ENCODE data around the gene BEAN1. TPM values are rescaled to one million over a fixed set of nuclear protein-coding genes. Genes with fewer than 3 reads are reported as not detected.

Gene BEAN1
- polyA plus RNA-seq, 3 donors = 0.12 to 0.81 TPM; not detected in 1

DNA sequence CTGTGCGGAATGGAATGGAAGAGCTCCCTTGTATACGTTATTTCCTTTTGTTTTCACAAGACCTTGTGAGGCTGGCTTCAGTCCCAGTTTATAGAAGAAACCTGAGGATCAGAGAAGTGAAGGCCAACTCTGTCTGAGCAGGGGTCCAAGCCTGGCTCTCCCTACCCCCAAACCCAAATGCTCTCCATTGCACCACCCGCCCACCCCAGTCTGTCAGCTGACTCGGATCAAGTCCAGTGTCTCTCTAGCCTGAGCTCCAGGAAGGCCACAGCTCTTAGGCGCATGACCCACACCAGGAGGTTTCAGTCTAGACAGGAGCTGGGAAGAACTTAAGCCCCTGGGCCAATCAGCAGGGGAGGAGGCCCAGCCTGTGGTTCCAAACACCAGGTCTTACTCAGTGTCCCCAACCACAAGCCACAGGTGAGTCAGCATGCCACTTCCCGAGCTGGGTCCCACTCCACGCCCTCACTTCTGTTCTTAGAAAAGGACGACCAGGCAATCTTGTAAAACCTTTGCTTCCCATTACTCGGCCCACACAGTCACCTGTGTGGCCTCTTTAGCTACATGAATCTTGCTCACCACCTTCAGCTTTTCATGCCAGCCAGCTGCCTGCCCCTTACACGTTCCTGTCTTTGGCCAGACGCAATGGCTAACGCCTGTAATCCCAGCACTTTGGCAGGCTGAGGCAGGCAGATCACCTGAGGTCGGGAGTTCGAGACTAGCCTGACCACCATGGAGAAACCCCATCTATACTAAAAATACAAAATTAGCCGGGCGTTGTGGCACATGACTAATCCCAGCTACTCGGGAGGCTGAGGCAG is 95.1 kb downstream of the BEAN1 start:
- H3K79me2 ChIP-seq (ENCODE audit: insufficient read depth, low read length) = peaks cover 28% of the 10 kb centered on the region
- no peak overlapping the region for H2AFZ ChIP-seq (ENCODE audit: insufficient read depth, low read depth, low read length, poor library complexity, severe bottlenecking)
- no peaks in the 10 kb centered on the region for H3K9me3 Mint-ChIP-seq
- H3K27me3 Mint-ChIP-seq (ENCODE audit: low read depth in 3 of 3) = peaks cover 0 to 2% (median 2%) of the 10 kb centered on the region in 3 donors
- TF ChIP-seq, protein P1, sequence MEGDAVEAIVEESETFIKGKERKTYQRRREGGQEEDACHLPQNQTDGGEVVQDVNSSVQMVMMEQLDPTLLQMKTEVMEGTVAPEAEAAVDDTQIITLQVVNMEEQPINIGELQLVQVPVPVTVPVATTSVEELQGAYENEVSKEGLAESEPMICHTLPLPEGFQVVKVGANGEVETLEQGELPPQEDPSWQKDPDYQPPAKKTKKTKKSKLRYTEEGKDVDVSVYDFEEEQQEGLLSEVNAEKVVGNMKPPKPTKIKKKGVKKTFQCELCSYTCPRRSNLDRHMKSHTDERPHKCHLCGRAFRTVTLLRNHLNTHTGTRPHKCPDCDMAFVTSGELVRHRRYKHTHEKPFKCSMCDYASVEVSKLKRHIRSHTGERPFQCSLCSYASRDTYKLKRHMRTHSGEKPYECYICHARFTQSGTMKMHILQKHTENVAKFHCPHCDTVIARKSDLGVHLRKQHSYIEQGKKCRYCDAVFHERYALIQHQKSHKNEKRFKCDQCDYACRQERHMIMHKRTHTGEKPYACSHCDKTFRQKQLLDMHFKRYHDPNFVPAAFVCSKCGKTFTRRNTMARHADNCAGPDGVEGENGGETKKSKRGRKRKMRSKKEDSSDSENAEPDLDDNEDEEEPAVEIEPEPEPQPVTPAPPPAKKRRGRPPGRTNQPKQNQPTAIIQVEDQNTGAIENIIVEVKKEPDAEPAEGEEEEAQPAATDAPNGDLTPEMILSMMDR (IDR thresholded peaks at IDR 0.05) = no peak
- H3K9ac ChIP-seq (ENCODE audit: insufficient read depth, low read length, poor library complexity, severe bottlenecking) = peak overlapping the region; percentile 73
- H3K4me3 ChIP-seq (replicated peaks in 1 of 3; ENCODE audit: low read depth in 2 of 3, low read length in 3 of 3) = peak overlapping the region in 1 of 3 experiments; percentile 54
- H3K27ac ChIP-seq (ENCODE audit: low read depth in 1 of 2, low read length in 2 of 2) = peak overlapping the region; percentile 99
- no peaks in the 10 kb centered on the region for H4K20me1 ChIP-seq (ENCODE audit: insufficient read depth, low read length)
- no peaks in the 10 kb centered on the region for H3K27me3 ChIP-seq (ENCODE audit: control insufficient read depth in 2 of 2, insufficient read depth in 2 of 2, low read length in 2 of 2)
- peaks cover 38 to 62% of the 10 kb centered on the region in 2 donors for H3K36me3 Mint-ChIP-seq
- peak overlapping the region; percentile 58 for H3K4me2 ChIP-seq (replicated peaks; ENCODE audit: extremely low read depth, low read length, poor library complexity, severe bottlenecking)
- intact Hi-C loops (cut with micrococcal nuclease) = loop anchor here in 1 of 2 donors (10.0 kb wide), 1 partner anchor 1563 kb away; the partner anchor contains the start of gene NFATC3
- peak overlapping the region; percentile 9 to 21 for H3K4me3 Mint-ChIP-seq
- H3K4me1 Mint-ChIP-seq = peaks cover 100% of the 10 kb centered on the region
- WGBS (ENCODE audit: insufficient coverage) = 17% methylated on average over 14 of the region's 17 CpGs
- no peaks in the 10 kb centered on the region for H3K36me3 ChIP-seq (replicated peaks in 1 of 2; ENCODE audit: control insufficient read depth in 1 of 2, insufficient read depth in 2 of 2, low read length in 2 of 2)
- H3K27ac Mint-ChIP-seq = peak overlapping the region; percentile 99 to 100 (median 100)
- H3K9me3 ChIP-seq (replicated peaks in 1 of 2; ENCODE audit: control insufficient read depth in 1 of 2, insufficient read depth in 1 of 2, low read length in 2 of 2) = no peaks in the 10 kb centered on the region
- peak; percentile 84 to 96 (median 95) for DNase-seq
- H3K4me1 ChIP-seq (ENCODE audit: control insufficient read depth in 1 of 2, insufficient read depth in 2 of 2, low read length in 2 of 2) = peaks cover 100% of the 10 kb centered on the region in 2 donors

GRCh38 chr16:66522816-66523590 is 95.9 kb downstream of the BEAN1 start:
- no peak overlapping the region for H3K4me3 ChIP-seq (replicated peaks in 1 of 3; ENCODE audit: low read depth in 2 of 3, low read length in 3 of 3)
- intact Hi-C loops (cut with micrococcal nuclease) = loop anchor here in 1 of 2 donors (10.0 kb wide), 1 partner anchor 1562 kb away; the partner anchor contains the start of gene NFATC3
- no peak overlapping the region for H3K4me3 Mint-ChIP-seq

More at GRCh38 chr16:66522816-66523590, 95.9 kb downstream of the BEAN1 start:
- no peaks in the 10 kb centered on the region for H4K20me1 ChIP-seq (ENCODE audit: insufficient read depth, low read length)
- H3K9me3 Mint-ChIP-seq = no peaks in the 10 kb centered on the region
- peaks cover 40 to 63% of the 10 kb centered on the region in 2 donors for H3K36me3 Mint-ChIP-seq
- peaks cover 98% of the 10 kb centered on the region for H3K4me1 Mint-ChIP-seq
- WGBS (ENCODE audit: insufficient coverage) = 5% methylated on average over 4 of the region's 11 CpGs
- H3K9me3 ChIP-seq (replicated peaks in 1 of 2; ENCODE audit: control insufficient read depth in 1 of 2, insufficient read depth in 1 of 2, low read length in 2 of 2) = no peaks in the 10 kb centered on the region
- no peak overlapping the region for H3K9ac ChIP-seq (ENCODE audit: insufficient read depth, low read length, poor library complexity, severe bottlenecking)
- no peak overlapping the region for H2AFZ ChIP-seq (ENCODE audit: insufficient read depth, low read depth, low read length, poor library complexity, severe bottlenecking)
- peaks cover 95 to 100% of the 10 kb centered on the region in 2 donors for H3K4me1 ChIP-seq (ENCODE audit: control insufficient read depth in 1 of 2, insufficient read depth in 2 of 2, low read length in 2 of 2)
- DNase-seq = peak in 1 of 3 donors; percentile 9
- H3K27me3 Mint-ChIP-seq (ENCODE audit: low read depth in 3 of 3) = peaks cover 0 to 2% (median 2%) of the 10 kb centered on the region in 3 donors
- H3K79me2 ChIP-seq (ENCODE audit: insufficient read depth, low read length) = peaks cover 19% of the 10 kb centered on the region
- H3K27me3 ChIP-seq (ENCODE audit: control insufficient read depth in 2 of 2, insufficient read depth in 2 of 2, low read length in 2 of 2) = no peaks in the 10 kb centered on the region
- peak overlapping the region; percentile 99 to 100 (median 100) for H3K27ac Mint-ChIP-seq
- TF ChIP-seq, protein P1 (IDR thresholded peaks at IDR 0.05) = no peak
- H3K36me3 ChIP-seq (replicated peaks in 1 of 2; ENCODE audit: control insufficient read depth in 1 of 2, insufficient read depth in 2 of 2, low read length in 2 of 2) = peaks cover 4 to 6% of the 10 kb centered on the region in 2 donors
- H3K27ac ChIP-seq (ENCODE audit: low read depth in 1 of 2, low read length in 2 of 2) = peak overlapping the region; percentile 99
- H3K4me2 ChIP-seq (replicated peaks; ENCODE audit: extremely low read depth, low read length, poor library complexity, severe bottlenecking) = no peak overlapping the region
